Transverse colon (tissue), 4 donors: ENCODE results near the gene DYNLL1.

Experiments used
- CTCF ChIP-seq, 5 experiments: fragments of 200-600 bp in 3 of 5; fragments of 450-650 bp in 2 of 5; sonication (generic) in 3 of 5; IDR thresholded peaks; 1 replicate in 2 of 5; 2 replicates in 3 of 5; pipeline ENCODE4 v1.5.1; 2016 to 2017; ENCODE audit warnings: antibody characterized with exemption in 5 of 5, inconsistent platforms in 3 of 5, mild to moderate bottlenecking in 2 of 5, moderate library complexity in 1 of 5
- EP300 ChIP-seq: sonication (generic); formaldehyde crosslinking; IDR thresholded peaks from one replicate; pipeline ENCODE4 v1.6.1; 2017; ENCODE audit warnings: antibody characterized with exemption, low read depth
- POLR2A ChIP-seq: fragments of 450-650 bp; IDR thresholded peaks from one replicate; pipeline ENCODE4 v1.6.1; 2016; ENCODE audit warnings: antibody characterized with exemption, mild to moderate bottlenecking, moderate library complexity
- POLR2AphosphoS5 ChIP-seq, 3 donors: sonication (generic); formaldehyde crosslinking; IDR thresholded peaks; one replicate each; pipeline ENCODE4 v1.6.1; 2016; ENCODE audit warnings: antibody characterized with exemption in 3 of 3

DNA sequence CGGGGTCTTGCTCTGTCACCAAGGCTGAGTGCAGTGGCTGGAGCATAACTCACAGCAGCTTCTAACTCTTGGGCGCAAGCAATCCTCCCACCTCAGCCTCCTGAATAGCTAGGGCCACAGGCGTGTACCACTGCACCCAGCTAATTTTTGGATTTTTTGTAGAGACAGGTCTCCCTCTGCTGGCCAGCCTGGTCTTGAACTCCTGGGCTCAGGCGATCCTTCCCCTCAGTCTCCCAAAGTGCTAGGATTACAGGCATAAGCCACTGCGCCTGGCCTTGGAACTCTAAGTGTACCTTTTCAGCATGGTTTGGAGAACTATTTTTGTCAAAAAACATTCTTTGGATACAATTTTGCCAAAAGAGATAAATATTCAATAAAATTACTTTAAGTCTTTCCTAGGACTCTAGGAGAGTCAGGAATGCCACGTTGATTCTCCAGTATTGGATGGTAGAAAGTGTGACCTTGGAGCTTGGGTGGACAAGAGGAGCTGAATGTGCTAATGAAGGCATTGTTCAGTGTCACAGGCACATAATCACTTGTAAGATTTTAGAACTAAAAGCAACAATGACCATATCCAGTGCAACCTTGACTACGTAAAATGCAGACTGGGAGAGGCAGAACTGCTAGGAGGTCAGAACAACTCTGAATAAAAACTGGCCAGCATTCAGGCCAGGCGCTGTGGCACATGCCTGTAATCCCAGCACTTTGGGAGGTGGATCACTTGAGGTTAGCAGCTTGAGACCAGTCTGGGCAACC, 29.2 kb upstream of the DYNLL1 start:
- TF ChIP-seq CTCF (IDR thresholded peaks at IDR 0.05) (peak; percentile 28 to 41 (median 31)), EP300 (no peak), POLR2A (no peak), POLR2AphosphoS5 (IDR thresholded peaks at IDR 0.05) (no peak)
